Large intestine (tissue), 3 donors: ENCODE results near the gene NT5DC1. TPM values are rescaled to one million over a fixed set of nuclear protein-coding genes. Genes with fewer than 3 reads are reported as not detected.
"Not testable (repeated sequence)": the region's sequence is repeated elsewhere in the genome, so short reads cannot be mapped to it uniquely, and the experiment has no call there.

Experiments used
- DNase-seq, 2 donors: peaks; one replicate each; pipeline versions ENCODE4 v3.0.0 to v3.0.0-alpha.2; 2013
- H3K27ac ChIP-seq: one replicate; pipeline ENCODE4 v1.5.1; 2013; ENCODE audit warnings: low read length
- H3K27me3 ChIP-seq: 2 replicates; pipeline ENCODE4 v1.6.1; 2013; ENCODE audit warnings: low read length; ENCODE audit not compliant: control insufficient read depth, insufficient read depth
- H3K36me3 ChIP-seq: 2 replicates; pipeline ENCODE4 v1.6.1; 2013; ENCODE audit warnings: low read length; ENCODE audit not compliant: control insufficient read depth, insufficient read depth
- H3K4me1 ChIP-seq: one replicate; pipeline ENCODE4 v1.6.1; 2013; ENCODE audit warnings: low read length; ENCODE audit not compliant: control insufficient read depth, insufficient read depth
- H3K4me3 ChIP-seq: one replicate; pipeline ENCODE4 v1.5.1; 2013; ENCODE audit warnings: low read length
- H3K9me3 ChIP-seq: one replicate; pipeline ENCODE4 v1.6.1; 2013; ENCODE audit warnings: mild to moderate bottlenecking, low read depth, low read length, moderate library complexity; ENCODE audit not compliant: control insufficient read depth
- WGBS: methylation state at CpG from one replicate; pipeline ENCODE4 v1.1.5; 2013; ENCODE audit warnings: low lambda C conversion rate; ENCODE audit not compliant: insufficient coverage; 5-methylcytosine and 5-hydroxymethylcytosine counted together
- polyA plus RNA-seq: library from polyadenylated mRNA; unstranded; fragments of 120-200 nt; gene quantifications from one replicate; pipeline ENCODE4 v1.2.1, GENCODE V29; 2013

NT5DC1 gene
- polyA plus RNA-seq, 1 donor, result 54.4 TPM

DNA sequence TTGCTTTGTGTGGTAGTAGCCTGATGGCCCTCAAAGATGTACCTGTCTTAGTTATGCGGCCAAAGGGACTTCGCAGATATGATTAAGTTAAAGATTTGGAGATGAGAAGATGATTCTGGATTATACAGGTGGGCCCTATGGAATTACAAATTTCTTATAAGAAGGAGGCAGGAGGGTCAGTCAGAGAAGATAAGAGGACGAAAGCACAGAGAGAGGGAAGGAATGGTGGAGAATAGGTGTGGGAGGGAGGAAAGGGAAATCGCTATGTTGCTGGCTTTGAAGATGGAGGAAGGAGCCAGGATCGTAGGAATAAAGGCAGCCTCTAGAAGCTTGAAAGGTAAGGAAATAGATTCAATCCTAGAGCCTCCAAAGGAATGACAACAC is 180.3 kb downstream of the NT5DC1 start:
- peak overlapping the region; percentile 99 for H3K27ac ChIP-seq
- no peaks in the 10 kb centered on the region for H3K9me3 ChIP-seq
- DNase-seq, result peak in 1 of 2 donors; percentile 14
- peaks cover 8% of the 10 kb centered on the region for H3K36me3 ChIP-seq
- H3K4me3 ChIP-seq, result peak overlapping the region; percentile 94
- 95% methylated on average over 3 of the region's 5 CpGs for WGBS
- H3K27me3 ChIP-seq, result no peaks in the 10 kb centered on the region
- H3K4me1 ChIP-seq, result peaks cover 7% of the 10 kb centered on the region

DNA sequence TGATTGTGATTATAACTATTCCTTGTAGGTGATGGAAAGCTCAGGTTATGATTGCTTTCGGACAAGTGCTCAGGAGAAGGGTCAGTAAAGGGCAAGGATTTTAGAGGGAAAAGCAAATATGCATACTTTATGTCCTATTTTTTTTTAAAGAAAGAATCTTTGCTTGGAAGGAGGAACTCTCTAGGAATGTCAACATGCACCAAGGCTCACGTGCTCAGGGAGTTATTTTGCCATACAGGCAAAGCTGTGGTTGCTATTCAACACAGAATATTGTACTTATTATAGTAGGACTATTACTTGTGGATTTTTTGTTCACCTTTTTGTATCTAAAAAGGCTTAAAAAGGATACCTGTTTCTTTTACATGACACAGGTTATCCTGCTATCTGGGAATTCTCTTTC is 182.0 kb downstream of the NT5DC1 start:
- Histone ChIP-seq H3K27me3 (no peaks in the 10 kb centered on the region), H3K4me3 (no peak overlapping the region), H3K27ac (no peak overlapping the region), H3K4me1 (peaks cover 7% of the 10 kb centered on the region), H3K9me3 (no peaks in the 10 kb centered on the region), H3K36me3 (peaks cover 8% of the 10 kb centered on the region)
- no peak for DNase-seq
- WGBS, result 100% methylated on average over 1 of the region's 2 CpGs

DNA sequence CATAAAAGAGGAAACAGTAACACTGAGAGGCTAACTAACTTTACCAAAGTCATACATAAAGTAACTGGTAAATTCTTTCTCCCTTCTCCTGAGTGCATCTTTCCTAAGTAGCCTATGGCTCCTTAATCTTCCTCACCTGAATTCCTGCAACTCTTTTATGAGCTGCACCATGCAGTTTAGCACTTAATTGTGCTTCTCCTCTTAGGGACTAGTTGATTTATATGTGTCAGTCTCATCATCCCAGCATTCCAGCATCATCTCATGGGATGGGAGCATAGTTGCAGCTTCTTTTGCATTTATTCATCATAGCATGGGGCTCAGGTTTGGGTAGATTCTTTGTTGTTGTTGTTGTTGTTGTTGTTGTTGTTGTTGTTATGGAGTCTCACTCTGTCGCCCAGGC is 182.5 kb downstream of the NT5DC1 start:
- H3K4me1 ChIP-seq, result peaks cover 7% of the 10 kb centered on the region
- no CpG with 5 or more reads among the region's 1 CpG for WGBS

DNA sequence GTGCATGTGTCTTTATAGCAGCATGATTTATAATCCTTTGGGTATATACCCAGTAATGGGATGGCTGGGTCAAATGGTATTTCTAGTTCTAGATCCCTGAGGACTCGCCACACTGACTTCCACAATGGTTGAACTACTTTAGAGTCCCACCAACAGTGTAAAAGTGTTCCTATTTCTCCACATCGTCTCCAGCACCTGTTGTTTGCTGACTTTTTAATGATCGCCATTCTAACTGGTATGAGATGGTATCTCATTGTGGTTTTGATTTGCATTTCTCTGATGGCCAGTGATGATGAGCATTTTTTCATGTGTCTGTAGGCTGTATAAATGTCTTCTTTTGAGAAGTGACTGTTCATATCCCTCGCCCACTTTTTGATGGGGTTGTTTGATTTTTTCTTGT is 184.3 kb downstream of the NT5DC1 start:
- H3K27me3 ChIP-seq, H3K4me1 ChIP-seq, H3K4me3 ChIP-seq, H3K27ac ChIP-seq, H3K9me3 ChIP-seq, H3K36me3 ChIP-seq, DNase-seq: not testable (repeated sequence)
- no CpG with 5 or more reads among the region's 4 CpGs for WGBS

More for the DNA sequence above, 182.5 kb downstream of the NT5DC1 start:
- Histone ChIP-seq H3K9me3 (no peaks in the 10 kb centered on the region), H3K4me3 (no peak overlapping the region), H3K27me3 (no peaks in the 10 kb centered on the region), H3K27ac (no peak overlapping the region), H3K36me3 (peaks cover 4% of the 10 kb centered on the region)
- DNase-seq, result no peak

DNA sequence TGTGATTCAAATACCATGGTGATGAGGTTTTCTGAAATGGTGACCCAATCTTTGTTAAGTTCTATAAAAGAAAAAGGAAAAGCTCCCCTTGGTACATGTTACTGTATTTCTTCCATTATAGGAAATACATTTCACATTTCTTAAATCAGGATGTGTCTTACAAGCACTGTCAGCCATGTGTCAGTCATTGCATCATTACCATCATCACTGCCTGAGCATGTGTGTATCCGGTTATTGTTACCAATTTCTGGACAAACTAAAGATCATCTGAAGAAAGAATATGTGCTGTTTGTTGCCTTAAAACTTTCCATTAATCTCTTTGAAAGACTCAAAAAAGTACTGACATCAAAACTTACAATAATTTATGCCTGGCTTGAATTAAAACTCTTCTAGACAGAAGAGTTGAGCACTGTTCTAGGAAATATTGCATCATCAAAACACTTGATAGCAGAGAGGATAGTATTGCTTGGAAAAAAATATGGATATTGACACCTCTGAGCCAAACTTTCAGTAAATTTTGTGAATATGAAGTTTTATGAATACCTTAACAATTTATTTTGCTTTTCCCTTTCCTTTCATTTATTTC is 186.2 kb downstream of the NT5DC1 start:
- Histone ChIP-seq H3K9me3 (no peaks in the 10 kb centered on the region), H3K36me3 (no peaks in the 10 kb centered on the region), H3K27ac (no peak overlapping the region), H3K4me1 (no peaks in the 10 kb centered on the region), H3K27me3 (no peaks in the 10 kb centered on the region), H3K4me3 (no peak overlapping the region)
- DNase-seq, result no peak
- WGBS, result no CpG with 5 or more reads among the region's 1 CpG

DNA sequence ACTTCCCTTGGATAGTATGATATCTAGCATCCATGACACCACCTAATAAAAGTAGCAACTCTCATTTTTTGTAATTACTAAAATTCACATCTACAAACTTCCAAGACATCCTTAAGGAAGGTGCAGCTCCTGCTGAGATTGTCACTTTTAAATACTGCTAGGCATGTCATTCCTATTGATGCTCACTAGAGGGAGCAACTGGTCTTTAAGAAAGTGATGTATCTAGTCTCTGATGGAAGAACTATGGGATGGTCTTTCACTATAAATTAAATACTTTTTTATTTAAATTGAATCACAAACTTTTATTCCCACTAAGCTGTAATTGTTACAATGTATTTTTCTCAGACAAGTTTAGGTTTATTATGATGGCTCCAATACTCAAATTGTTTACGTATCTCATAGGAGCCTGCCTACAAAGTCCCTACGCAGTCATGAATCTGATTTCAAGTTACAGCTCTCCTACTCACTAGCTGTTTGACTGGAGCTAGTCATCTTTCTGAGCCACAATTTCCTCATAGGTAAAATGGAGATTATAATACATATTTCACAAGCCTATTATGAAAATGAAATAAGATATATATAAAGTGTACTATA is 187.1 kb downstream of the NT5DC1 start:
- H3K4me3 ChIP-seq, result no peak overlapping the region
- no CpG with 5 or more reads among the region's 2 CpGs for WGBS
- H3K27me3 ChIP-seq, result no peaks in the 10 kb centered on the region
- H3K4me1 ChIP-seq, result no peaks in the 10 kb centered on the region
- no peaks in the 10 kb centered on the region for H3K36me3 ChIP-seq
- no peaks in the 10 kb centered on the region for H3K9me3 ChIP-seq
- DNase-seq, result peak in 1 of 2 donors; percentile 12
- no peak overlapping the region for H3K27ac ChIP-seq

DNA sequence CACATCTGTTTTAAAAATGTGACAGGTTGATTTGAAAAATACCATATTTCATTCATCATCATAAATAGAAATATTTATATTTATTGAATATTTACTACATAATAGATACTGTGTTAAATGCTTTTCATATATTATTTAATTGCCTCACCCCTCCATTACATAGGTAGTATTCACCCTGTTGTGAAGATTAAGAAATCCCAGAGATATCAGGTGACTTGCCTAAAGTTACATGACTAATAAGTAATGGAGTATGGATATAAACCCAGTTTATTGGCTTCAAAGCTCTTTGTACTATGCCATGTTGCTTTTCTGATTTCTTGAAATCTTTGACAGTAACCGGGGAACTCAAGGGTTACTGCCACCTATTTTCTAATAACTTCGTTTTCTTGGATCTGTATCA is 189.2 kb downstream of the NT5DC1 start:
- Histone ChIP-seq H3K9me3 (no peaks in the 10 kb centered on the region), H3K4me3 (no peak overlapping the region), H3K4me1 (no peaks in the 10 kb centered on the region), H3K36me3 (no peaks in the 10 kb centered on the region), H3K27ac (no peak overlapping the region), H3K27me3 (no peaks in the 10 kb centered on the region)
- no CpG with 5 or more reads among the region's 2 CpGs for WGBS
- no peak for DNase-seq

GRCh38 chr6:116290799-116291198 is 190.1 kb downstream of the NT5DC1 start:
- no CpG with 5 or more reads among the region's 2 CpGs for WGBS
- H3K9me3 ChIP-seq, result no peaks in the 10 kb centered on the region
- no peak for DNase-seq
- H3K4me3 ChIP-seq, result no peak overlapping the region
- no peaks in the 10 kb centered on the region for H3K27me3 ChIP-seq
- no peaks in the 10 kb centered on the region for H3K4me1 ChIP-seq
- H3K27ac ChIP-seq, result no peak overlapping the region
- no peaks in the 10 kb centered on the region for H3K36me3 ChIP-seq

DNA sequence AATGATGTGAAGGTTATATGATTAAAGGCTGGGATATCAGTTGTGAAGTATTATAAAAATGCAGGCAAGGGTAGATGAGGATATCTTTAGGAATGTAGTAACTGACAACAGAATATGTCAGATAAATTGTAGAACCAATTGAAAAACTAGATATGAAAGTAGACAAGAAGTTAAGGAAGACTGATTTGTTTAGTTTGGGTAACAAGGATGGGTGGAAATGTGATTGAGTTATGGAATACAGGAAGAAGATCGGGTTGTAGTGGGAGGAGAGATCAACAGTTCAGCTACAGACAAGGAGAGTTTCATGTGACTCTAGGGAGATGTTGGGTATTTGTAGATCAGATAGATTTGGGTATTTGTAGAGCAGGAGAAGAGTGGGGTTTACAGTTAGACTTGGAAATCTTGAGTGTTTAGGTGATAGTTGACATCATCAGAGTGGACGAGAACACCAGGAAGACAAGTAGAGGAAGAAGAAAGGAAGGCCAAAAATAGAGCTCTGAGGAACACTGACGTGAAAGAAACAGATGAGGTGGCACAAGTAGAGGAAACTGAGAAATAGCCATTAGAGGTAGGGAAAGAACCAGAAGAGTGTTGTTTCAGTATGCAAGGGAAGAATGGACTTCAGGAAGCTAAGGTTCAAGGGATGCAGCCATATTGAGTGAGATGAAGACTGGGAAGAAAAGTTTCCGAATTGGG is 191.2 kb downstream of the NT5DC1 start:
- Histone ChIP-seq H3K27ac (no peak overlapping the region), H3K36me3 (no peaks in the 10 kb centered on the region), H3K4me3 (no peak overlapping the region), H3K27me3 (no peaks in the 10 kb centered on the region), H3K4me1 (no peaks in the 10 kb centered on the region), H3K9me3 (no peaks in the 10 kb centered on the region)
- 97% methylated on average over 4 of the region's 4 CpGs for WGBS
- DNase-seq, result no peak

DNA sequence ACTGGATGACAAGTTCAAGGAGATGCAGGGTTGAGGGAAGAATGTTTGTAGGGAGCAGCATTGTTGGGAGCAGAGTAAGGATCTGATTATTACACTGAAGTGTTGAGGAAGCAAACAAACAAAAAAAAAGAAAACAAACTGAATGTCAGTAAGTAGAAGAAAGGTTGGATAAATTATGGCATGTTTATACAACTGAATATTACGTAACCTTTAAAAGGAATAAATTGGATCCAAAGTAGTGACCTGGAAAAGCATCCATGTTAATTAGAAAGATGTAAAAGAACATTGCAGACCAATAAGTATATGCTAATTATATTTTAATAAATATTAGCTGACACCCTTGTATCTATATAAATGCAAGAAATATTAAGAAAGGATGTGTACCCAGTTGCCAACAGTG is 191.9 kb downstream of the NT5DC1 start:
- WGBS, result 100% methylated on average over 1 of the region's 1 CpG
- H3K4me3 ChIP-seq, result no peak overlapping the region
- no peaks in the 10 kb centered on the region for H3K9me3 ChIP-seq
- no peak overlapping the region for H3K27ac ChIP-seq
- H3K4me1 ChIP-seq, result no peaks in the 10 kb centered on the region
- H3K27me3 ChIP-seq, result no peaks in the 10 kb centered on the region
- H3K36me3 ChIP-seq, result no peaks in the 10 kb centered on the region
- DNase-seq, result no peak
